Purkinje cell (primary cell): ENCODE results near the gene EIF3L. TPM values are rescaled to one million over a fixed set of nuclear protein-coding genes. Genes with fewer than 3 reads are reported as not detected.

Source experiments
- polyA plus RNA-seq: library from polyadenylated mRNA; unstranded; fragments of >200 nt; fragmentation: Nextera tagmentation; gene quantifications from 2 replicates; pipeline ENCODE4 v1.2.1, GENCODE V29; 2014

The EIF3L gene
- polyA plus RNA-seq, result 172 and 222 TPM in 2 replicates

DNA sequence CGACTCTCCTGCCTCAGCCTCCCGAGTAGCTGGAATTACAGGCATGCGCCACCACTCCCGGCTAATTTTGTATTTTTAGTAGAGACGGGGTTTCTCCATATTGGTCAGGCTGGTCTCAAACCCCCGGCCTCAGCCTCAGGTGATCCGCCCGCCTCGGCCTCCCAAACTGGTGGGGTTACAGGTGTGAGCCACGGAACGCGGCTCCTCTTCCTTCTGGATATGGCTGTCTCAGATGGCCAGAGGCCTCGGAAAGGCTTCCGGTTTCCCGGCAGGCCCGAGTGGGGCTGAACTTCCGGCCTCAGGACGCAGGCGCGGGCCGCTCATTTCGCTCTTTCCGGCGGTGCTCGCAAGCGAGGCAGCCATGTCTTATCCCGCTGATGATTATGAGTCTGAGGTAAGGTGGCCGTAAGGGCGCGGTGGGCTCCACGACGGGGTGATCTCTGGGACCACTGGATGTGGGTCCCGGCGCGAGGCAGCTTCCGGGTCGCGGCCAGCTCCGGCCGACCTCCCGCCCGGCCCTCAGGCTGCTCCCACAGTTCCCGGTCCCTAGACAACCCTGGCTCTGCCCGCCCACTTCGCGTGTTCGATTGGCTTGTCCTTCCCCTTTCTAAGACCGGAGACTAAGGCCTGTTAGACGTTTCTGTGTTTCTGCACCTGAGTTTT, at the start of gene EIF3L:
EIF3L (plus strand) TSS at position 331 of the 663 bp plus-strand sequence; CDS start at position 362, 31 bp downstream.

DNA sequence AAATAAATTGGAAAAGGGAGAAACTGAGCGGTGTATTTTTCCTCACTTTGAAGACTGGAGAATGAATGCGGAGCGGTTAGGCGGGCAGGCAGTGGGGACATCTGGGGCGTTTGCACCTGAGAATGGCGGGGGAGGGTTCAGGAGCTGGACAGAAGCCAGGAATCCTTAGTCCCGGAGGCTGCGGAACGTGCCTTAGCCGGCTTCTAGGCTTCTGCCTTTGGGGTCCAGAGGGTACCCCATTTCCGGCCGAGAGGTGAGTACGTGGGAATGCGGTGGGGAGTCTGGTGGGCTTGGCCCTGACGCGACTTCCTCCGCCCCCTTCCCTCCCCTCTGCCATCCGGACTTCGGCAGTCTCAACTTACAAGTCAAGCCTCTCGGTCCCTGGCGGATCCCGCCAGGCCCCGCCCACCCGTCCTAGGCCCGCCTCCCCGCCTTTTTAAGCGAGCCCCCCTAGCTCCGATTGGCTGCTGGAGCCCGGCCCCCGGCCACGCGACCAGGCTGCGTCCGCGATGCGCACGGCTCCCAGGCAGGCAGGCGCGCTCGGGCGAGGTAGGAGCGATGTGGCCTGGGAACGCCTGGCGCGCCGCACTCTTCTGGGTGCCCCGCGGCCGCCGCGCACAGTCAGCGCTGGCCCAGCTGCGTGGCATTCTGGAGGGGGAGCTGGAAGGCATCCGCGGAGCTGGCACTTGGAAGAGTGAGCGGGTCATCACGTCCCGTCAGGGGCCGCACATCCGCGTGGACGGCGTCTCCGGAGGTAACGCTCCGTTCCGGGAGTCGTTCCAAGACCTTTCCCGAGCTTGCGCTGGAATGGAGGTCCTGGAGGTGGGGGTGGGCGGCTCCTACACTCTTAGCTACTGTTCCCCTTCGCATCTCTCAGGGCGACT, 41.6 kb upstream of the EIF3L start, which contains the start of gene GCAT:
GCAT (plus strand) TSS at position 525 of the 884 bp plus-strand sequence; CDS start at position 559, 34 bp downstream.

DNA sequence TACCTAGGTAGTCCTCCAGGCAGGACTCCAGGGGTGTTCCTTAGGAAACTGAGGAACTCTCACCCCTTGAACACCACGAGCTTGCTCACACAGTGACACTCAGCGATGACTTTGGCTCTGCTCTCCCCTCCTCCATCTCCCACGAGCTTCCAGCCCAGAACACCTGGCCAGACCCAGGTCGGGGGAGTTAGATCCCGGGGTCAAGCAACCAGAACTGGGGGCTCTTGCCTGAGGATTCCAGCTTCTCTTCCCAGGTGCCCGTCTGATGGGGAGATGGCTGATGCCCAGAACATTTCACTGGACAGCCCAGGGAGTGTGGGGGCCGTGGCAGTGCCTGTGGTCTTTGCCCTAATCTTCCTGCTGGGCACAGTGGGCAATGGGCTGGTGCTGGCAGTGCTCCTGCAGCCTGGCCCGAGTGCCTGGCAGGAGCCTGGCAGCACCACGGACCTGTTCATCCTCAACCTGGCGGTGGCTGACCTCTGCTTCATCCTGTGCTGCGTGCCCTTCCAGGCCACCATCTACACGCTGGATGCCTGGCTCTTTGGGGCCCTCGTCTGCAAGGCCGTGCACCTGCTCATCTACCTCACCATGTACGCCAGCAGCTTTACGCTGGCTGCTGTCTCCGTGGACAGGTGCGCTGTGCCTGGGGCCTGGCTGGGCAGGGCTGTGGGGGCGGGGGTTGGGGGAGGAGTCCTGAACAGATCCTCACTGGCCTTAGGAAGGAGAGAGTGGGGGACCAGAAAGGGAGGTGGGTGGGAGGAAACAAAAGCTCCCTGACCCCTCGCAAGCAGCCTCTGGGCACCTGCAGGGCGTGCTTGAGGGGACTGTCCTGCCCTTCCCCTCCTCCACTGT, 25.9 kb upstream of the EIF3L start, which contains the start of gene GALR3:
GALR3 (plus strand) TSS at position 249 of the 852 bp plus-strand sequence; CDS start at position 274, 25 bp downstream.

DNA sequence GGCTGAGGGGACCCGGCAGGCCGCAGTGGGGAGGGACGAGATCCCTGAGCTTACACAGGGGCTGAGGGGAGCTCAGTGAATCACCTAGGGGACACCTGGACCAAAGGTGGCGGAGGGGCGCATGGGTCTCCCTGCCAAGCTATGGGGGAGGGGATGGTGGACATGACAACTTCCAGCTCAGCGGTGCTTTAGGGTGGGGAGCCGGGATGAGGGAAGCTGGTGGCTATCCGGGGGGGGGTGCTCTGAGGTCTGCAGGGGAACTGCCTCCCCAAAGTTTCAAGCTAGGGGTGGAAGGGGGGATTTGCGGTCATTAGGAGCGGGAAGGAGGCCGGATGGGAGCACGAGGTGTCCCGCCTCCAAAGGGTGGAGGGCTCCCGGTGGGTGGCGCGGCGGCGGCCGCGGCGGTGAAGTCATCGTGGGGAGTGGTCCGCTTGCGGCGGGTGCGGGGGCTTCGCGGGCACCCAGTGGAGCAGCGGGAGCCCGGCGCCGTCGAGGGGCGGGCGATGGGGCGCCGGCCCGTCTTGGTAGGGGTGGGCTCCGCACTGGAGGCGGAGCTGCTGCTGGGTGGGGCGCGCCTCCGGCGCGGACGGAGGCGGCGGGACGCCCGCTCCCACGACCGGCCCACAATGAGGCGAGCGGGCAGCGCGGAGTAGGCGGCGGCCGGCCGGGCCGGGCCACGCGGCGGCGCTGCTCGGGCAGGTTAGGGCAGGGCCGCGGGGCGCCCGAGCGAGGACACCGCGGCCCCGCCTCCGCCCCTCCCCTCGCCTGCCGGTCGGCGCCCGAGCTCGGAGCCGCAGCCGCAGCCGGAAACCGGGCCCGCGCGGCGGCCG, 56.5 kb downstream of the EIF3L start, which contains the start of gene MICALL1:
MICALL1 (plus strand) TSS at position 764 of the 830 bp plus-strand sequence. CDS start 126 bp downstream, outside the sequence.

Other genes starting within 250 kb of the EIF3L start
- 2.2 and 2.9 TPM in 2 replicates for gene GGA1, start 240.6 kb upstream of the EIF3L start, polyA plus RNA-seq
- 0.77 TPM in 1 of 2 replicates, not detected in the other for gene SH3BP1, start 209.8 kb upstream of the EIF3L start, polyA plus RNA-seq
- gene PDXP, start 190.7 kb upstream of the EIF3L start, polyA plus RNA-seq, result 35.5 and 50.4 TPM in 2 replicates
- gene LGALS1, start 173.8 kb upstream of the EIF3L start, polyA plus RNA-seq, result 228 and 441 TPM in 2 replicates
- 2.8 and 8.2 TPM in 2 replicates for gene NOL12, start 163.1 kb upstream of the EIF3L start, polyA plus RNA-seq
- 0.07 and 0.23 TPM in 2 replicates for gene TRIOBP, start 152.4 kb upstream of the EIF3L start, polyA plus RNA-seq
- gene GCAT, start 41.5 kb upstream of the EIF3L start, polyA plus RNA-seq, result 8.8 and 26.1 TPM in 2 replicates
- not detected in 2 replicates for gene GALR3, start 26.0 kb upstream of the EIF3L start, polyA plus RNA-seq
- 3.4 and 6.3 TPM in 2 replicates for gene ANKRD54, start 5.1 kb upstream of the EIF3L start, polyA plus RNA-seq
- 0.24 TPM in 1 of 2 replicates, not detected in the other for gene MICALL1, start 56.9 kb downstream of the EIF3L start, polyA plus RNA-seq
- 0.69 and 4.0 TPM in 2 replicates for gene C22orf23, start 104.2 kb downstream of the EIF3L start, polyA plus RNA-seq
- 254 and 303 TPM in 2 replicates for gene POLR2F, start 104.3 kb downstream of the EIF3L start, polyA plus RNA-seq
- gene SOX10, start 135.1 kb downstream of the EIF3L start, polyA plus RNA-seq, result 0.29 and 1.9 TPM in 2 replicates
- gene PICK1, start 208.0 kb downstream of the EIF3L start, polyA plus RNA-seq, result 2.5 and 3.9 TPM in 2 replicates
- gene SLC16A8, start 234.8 kb downstream of the EIF3L start, polyA plus RNA-seq, result not detected in 2 replicates